Upper lobe of left lung (tissue), 4 donors: ENCODE results near the gene PRSS2.

Experiments used
- EP300 ChIP-seq, 4 donors: sonication (generic); formaldehyde crosslinking; IDR thresholded peaks; one replicate each; pipeline ENCODE4 v1.5.1; 2017; ENCODE audit warnings: antibody characterized with exemption in 4 of 4, control low read depth in 2 of 4
- POLR2A ChIP-seq, 4 donors: fragments of 450-650 bp; IDR thresholded peaks; one replicate each; pipeline ENCODE4 v1.5.1; 2016 to 2017; ENCODE audit warnings: antibody characterized with exemption in 4 of 4, mild to moderate bottlenecking in 2 of 4
- POLR2AphosphoS5 ChIP-seq, 2 donors: sonication (generic); formaldehyde crosslinking; IDR thresholded peaks; one replicate each; pipeline ENCODE4 v1.5.1; 2017; ENCODE audit warnings: antibody characterized with exemption in 2 of 2
- TF ChIP-seq, protein P1 (sequence below), 6 experiments: fragments of 450-650 bp in 4 of 6; fragments of 200-600 bp in 2 of 6; sonication (generic) in 2 of 6; IDR thresholded peaks; one replicate each; pipeline ENCODE4 v1.5.1; 2016 to 2019; ENCODE audit warnings: antibody characterized with exemption in 6 of 6

DNA sequence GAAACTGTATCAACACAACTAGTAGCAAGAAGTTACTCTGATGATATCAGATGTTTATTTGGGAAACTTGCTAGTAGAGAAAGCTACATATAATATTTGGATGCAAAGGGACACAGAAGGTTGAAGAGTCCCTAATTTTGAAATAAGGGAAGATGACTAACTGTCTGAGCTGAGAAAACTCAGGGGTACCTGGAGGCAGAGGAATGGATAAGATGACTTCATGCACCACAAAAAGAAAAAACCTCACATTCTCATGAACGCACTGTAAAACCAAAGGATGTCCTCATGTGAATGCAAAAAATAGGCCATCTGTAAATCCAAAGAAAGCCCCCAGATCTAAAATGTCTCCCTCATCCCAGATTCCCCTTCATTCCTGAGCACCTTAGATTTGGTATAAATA lies 29.3 kb downstream of the PRSS2 start:
- TF ChIP-seq, protein P1, sequence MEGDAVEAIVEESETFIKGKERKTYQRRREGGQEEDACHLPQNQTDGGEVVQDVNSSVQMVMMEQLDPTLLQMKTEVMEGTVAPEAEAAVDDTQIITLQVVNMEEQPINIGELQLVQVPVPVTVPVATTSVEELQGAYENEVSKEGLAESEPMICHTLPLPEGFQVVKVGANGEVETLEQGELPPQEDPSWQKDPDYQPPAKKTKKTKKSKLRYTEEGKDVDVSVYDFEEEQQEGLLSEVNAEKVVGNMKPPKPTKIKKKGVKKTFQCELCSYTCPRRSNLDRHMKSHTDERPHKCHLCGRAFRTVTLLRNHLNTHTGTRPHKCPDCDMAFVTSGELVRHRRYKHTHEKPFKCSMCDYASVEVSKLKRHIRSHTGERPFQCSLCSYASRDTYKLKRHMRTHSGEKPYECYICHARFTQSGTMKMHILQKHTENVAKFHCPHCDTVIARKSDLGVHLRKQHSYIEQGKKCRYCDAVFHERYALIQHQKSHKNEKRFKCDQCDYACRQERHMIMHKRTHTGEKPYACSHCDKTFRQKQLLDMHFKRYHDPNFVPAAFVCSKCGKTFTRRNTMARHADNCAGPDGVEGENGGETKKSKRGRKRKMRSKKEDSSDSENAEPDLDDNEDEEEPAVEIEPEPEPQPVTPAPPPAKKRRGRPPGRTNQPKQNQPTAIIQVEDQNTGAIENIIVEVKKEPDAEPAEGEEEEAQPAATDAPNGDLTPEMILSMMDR (IDR thresholded peaks at IDR 0.05) = no peak
- no peak for TF ChIP-seq EP300 (IDR thresholded peaks at IDR 0.05)
- TF ChIP-seq POLR2AphosphoS5 (IDR thresholded peaks at IDR 0.05) = no peak
- TF ChIP-seq POLR2A (IDR thresholded peaks at IDR 0.05) = no peak
